SK-N-MC (cell line): ENCODE data around the gene IKBKE.

Experiments used
- EZH2 ChIP-seq: fragments of 200-600 bp; sonication (generic); IDR thresholded peaks from one replicate; pipeline ENCODE4 v1.6.1; 2017; ENCODE audit warnings: antibody characterized with exemption
- POLR2AphosphoS5 ChIP-seq: IDR thresholded peaks from 2 replicates; pipeline ENCODE4 v1.6.1; 2012; ENCODE audit warnings: mild to moderate bottlenecking, low read depth, low read length, borderline replicate concordance

DNA sequence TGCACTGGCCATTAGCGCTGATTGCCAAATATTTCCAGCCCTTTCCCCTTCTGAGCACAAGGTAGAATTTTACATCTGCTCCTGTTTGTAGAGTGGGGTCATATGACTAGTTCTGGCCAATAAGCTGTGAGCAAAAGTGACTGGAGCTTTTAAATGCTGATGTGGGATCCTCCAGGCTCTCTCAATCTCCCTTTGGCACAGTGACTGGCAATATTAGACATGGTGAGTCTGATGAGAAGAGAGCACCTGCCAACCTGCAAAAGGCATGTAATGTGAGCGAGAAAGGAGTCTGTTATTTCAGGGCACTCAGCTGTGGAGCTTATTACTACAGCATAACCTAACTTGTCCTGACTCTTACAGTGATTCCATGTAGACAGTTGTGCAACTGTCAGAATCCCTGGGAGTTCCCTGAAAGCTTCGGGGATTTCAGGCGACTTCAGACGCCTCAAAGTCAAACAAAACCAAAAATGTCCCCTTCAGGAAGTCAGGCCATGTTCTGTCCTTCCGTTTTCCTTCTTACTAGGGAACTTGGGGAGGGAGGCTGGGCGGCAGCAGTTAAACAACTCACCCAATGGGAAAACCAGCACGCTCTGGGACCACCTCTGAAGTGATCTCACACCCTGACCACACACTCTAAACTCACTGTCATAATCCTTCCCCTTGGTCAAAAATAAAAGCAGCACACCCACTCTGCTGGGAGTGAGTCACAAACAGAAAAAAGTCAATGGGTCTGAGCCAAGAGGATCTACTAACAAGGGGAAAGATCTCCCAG is 33.5 kb downstream of the IKBKE start:
- TF ChIP-seq EZH2 (no peak), POLR2AphosphoS5 (no peak)
